Endodermal cell (in vitro differentiated cells): Measurements from ENCODE around the gene CISH. TPM values are rescaled to one million over a fixed set of nuclear protein-coding genes. Genes with fewer than 3 reads are reported as not detected.

Source experiments
- DNase-seq: peaks from one replicate; pipeline ENCODE4 v3.0.0-alpha.2; 2017
- H3K27ac ChIP-seq: 2 replicates; pipeline ENCODE4 v1.5.1; 2013; ENCODE audit warnings: mild to moderate bottlenecking, low read depth, low read length, moderate library complexity
- H3K27me3 ChIP-seq: 2 replicates; pipeline ENCODE4 v1.6.1; 2013; ENCODE audit warnings: mild to moderate bottlenecking, low read length, moderate library complexity; ENCODE audit not compliant: insufficient read depth, control insufficient read depth, poor library complexity, severe bottlenecking
- H3K36me3 ChIP-seq: 2 replicates; pipeline ENCODE4 v1.7.0; 2013; ENCODE audit warnings: mild to moderate bottlenecking, low read length, moderate library complexity; ENCODE audit not compliant: control insufficient read depth, insufficient read depth
- H3K4me1 ChIP-seq: one replicate; pipeline ENCODE4 v1.7.0; 2013; ENCODE audit warnings: low read length; ENCODE audit not compliant: control insufficient read depth, insufficient read depth
- H3K4me3 ChIP-seq: 2 replicates; pipeline ENCODE4 v1.5.1; 2013; ENCODE audit warnings: mild to moderate bottlenecking, low read length, moderate library complexity
- H3K9ac ChIP-seq: 2 replicates; pipeline ENCODE4 v1.6.1; 2013; ENCODE audit warnings: mild to moderate bottlenecking, low read length, moderate library complexity; ENCODE audit not compliant: poor library complexity, severe bottlenecking; ENCODE audit errors: extremely low read depth
- H3K9me3 ChIP-seq: 2 replicates; pipeline ENCODE4 v1.6.1; 2013; ENCODE audit warnings: mild to moderate bottlenecking, low read length, moderate library complexity; ENCODE audit not compliant: control insufficient read depth
- H3K27ac Mint-ChIP-seq: 2 replicates; pipeline ENCODE4 v1.8.0; 2020; ENCODE audit warnings: mixed read lengths
- H3K27me3 Mint-ChIP-seq: 2 replicates; pipeline ENCODE4 v1.8.0; 2021; ENCODE audit warnings: mild to moderate bottlenecking, mixed read lengths; ENCODE audit not compliant: insufficient read depth
- H3K36me3 Mint-ChIP-seq: 2 replicates; pipeline ENCODE4 v1.8.0; 2020; ENCODE audit warnings: low read depth, mixed read lengths
- H3K4me1 Mint-ChIP-seq: 2 replicates; pipeline ENCODE4 v1.8.0; 2020; ENCODE audit warnings: mixed read lengths
- H3K4me3 Mint-ChIP-seq: 2 replicates; pipeline ENCODE4 v1.8.0; 2020; ENCODE audit warnings: mild to moderate bottlenecking, moderate library complexity, mixed read lengths
- H3K9me3 Mint-ChIP-seq: 2 replicates; pipeline ENCODE4 v1.8.0; 2020; ENCODE audit warnings: mild to moderate bottlenecking, mixed read lengths
- CTCF ChIP-seq: fragments of 200-600 bp; sonication (generic); conservative IDR thresholded peaks from 2 replicates; pipeline ENCODE4 v1.5.0; 2021; ENCODE audit warnings: antibody characterized with exemption, mild to moderate bottlenecking
- WGBS, 2 experiments: methylation state at CpG; one replicate each; pipeline versions ENCODE4 v1.1.5 to v1.1.7; 2013; ENCODE audit warnings: missing lambda C conversion rate in 2 of 2, mixed read lengths in 1 of 2; ENCODE audit not compliant: insufficient coverage in 1 of 2, insufficient read length in 1 of 2; 5-methylcytosine and 5-hydroxymethylcytosine counted together
- total RNA-seq, 2 donors: library from RNA; stranded (reverse); fragmentation: NEBNext Ultra II Directional in 1 of 2; extraction: Animal tissue kit (Norgen Biotek cat#: 25700) in 1 of 2; gene quantifications; 2 replicates in 1 of 2; 3 replicates in 1 of 2; pipeline ENCODE4 v1.2.1, GENCODE V29; 2021

The CISH gene
- total RNA-seq, 2 donors from 2014 or later: 1.2 to 2.0 TPM

DNA sequence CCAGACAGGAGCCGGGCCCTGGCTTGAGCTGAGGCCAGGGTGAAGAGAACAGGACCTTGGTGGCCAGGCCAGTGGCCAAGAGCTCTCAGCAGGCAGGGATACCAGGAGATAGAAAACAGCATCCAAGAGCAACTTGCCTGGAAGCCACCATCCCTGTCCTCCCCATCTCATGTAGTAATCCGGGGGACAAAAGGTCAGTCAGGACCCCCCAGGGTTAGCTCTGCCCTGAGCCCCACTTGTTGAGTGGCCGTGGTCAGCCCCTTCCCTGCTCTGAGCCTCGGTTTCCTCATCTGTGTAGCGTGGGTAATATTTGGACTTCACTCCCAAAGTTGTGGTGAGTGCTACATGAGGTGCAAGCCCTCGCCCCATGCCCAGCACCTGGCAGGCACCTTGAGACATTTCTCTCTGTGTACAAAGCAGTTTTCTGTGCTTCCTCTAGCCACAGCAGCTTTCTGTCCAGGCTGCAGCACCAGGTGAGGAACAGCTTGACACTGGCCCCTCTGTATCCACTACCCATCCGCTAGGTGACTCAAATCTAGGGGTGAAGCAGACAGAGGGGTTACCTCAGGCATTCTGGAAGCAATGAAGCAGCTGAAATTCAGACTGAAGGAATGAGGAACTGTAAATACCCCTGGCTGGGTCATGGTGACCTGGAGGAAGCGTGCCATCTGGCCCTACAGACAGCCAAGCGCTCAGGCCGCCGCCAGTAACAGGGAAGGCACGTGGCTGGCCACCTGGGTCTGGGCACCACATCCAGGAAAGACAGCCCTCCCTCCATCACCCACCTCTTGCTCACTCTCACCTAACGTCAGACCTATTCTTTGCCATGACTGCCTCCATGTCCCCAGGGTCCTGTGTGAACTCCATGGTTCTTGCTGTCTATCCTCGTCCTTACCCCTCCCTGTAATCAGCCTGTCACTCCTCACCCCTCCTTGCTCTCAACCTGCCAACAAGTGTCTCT, 6.7 kb downstream of the CISH start:
- Histone ChIP-seq H3K9ac (no peak overlapping the region), H3K9me3 (no peaks in the 10 kb centered on the region), H3K36me3 (peaks cover 6% of the 10 kb centered on the region), H3K27me3 (no peaks in the 10 kb centered on the region), H3K27ac (no peak overlapping the region), H3K4me3 (no peak overlapping the region), H3K4me1 (no peaks in the 10 kb centered on the region)
- TF ChIP-seq CTCF: no peak
- Mint-ChIP-seq H3K27me3 (peaks cover 3% of the 10 kb centered on the region), H3K4me1 (no peaks in the 10 kb centered on the region), H3K4me3 (no peak overlapping the region), H3K9me3 (no peaks in the 10 kb centered on the region), H3K27ac (no peak overlapping the region), H3K36me3 (no peaks in the 10 kb centered on the region)
- 85 to 94% methylated on average over 11 to 14 of the region's 14 CpGs for WGBS, 2 experiments
- no peak for DNase-seq

GRCh38 chr3:50604110-50604621, 7.4 kb downstream of the CISH start:
- Mint-ChIP-seq H3K36me3 (no peaks in the 10 kb centered on the region), H3K9me3 (no peaks in the 10 kb centered on the region), H3K4me1 (no peaks in the 10 kb centered on the region), H3K4me3 (no peak overlapping the region), H3K27ac (no peak overlapping the region), H3K27me3 (no peaks in the 10 kb centered on the region)
- H3K27ac ChIP-seq: no peak overlapping the region
- WGBS, 2 experiments: 90 to 96% methylated on average over 4 to 5 of the region's 5 CpGs
- H3K4me3 ChIP-seq: no peak overlapping the region
- H3K9ac ChIP-seq: no peak overlapping the region
- no peaks in the 10 kb centered on the region for H3K9me3 ChIP-seq
- H3K36me3 ChIP-seq: peaks cover 6% of the 10 kb centered on the region
- no peaks in the 10 kb centered on the region for H3K4me1 ChIP-seq
- DNase-seq: no peak
- no peaks in the 10 kb centered on the region for H3K27me3 ChIP-seq
- no peak for TF ChIP-seq CTCF

DNA sequence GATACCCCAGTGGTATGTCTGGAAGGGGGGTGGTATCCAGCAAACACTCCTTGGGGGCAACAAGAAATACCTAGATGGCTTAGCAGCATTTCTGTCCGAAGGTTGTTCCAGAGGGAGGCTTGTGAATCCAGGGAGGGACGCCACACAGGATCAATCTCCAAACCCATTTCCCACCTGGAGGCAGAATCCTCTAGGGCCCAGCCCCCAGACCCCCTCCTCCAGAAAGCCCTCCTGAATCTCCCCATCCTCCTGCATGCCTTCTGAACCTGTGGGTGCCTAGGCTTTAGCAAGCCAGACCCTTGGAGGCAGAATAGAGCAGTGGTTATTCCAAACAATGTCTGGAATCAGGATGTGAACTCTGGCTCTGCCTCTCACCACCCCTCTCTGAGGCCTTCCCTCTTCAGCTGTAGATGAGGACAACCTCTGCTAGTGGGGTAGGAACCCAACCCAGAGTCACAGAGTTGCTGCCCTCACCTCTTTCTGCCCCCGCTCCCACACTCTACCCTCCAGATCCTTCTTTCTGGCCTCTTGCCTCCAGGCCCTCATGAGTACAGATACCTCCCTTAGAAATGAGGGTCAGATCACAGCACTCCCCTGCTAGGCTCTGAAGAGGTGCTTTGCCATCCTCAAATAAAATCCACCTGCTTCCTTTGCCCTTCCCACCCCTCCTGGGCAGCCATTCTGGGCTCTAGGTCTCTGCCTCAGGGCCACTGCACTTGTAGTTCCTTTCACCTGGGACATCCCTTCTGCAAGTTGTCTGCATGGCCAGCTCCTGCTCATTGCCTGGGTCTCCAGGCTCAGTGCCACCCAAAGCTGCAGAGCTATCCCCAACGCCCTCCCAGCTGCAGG, 8.1 kb downstream of the CISH start:
- Histone ChIP-seq H3K27ac (no peak overlapping the region), H3K4me3 (no peak overlapping the region), H3K36me3 (peaks cover 6% of the 10 kb centered on the region), H3K27me3 (no peaks in the 10 kb centered on the region), H3K4me1 (no peaks in the 10 kb centered on the region), H3K9me3 (no peaks in the 10 kb centered on the region), H3K9ac (no peak overlapping the region)
- DNase-seq: no peak
- Mint-ChIP-seq H3K9me3 (no peaks in the 10 kb centered on the region), H3K27ac (no peak overlapping the region), H3K27me3 (no peaks in the 10 kb centered on the region), H3K4me1 (no peaks in the 10 kb centered on the region), H3K36me3 (no peaks in the 10 kb centered on the region), H3K4me3 (no peak overlapping the region)
- WGBS, 2 experiments: 60 to 75% methylated on average over 1 to 4 of the region's 4 CpGs
- no peak for TF ChIP-seq CTCF
